Islet precursor cell (in vitro differentiated cells): Measurements from ENCODE around the gene PGP.

Experiments used
- DNase-seq: peaks from one replicate; pipeline ENCODE4 v3.0.0-alpha.2; 2018

The PGP gene

DNA sequence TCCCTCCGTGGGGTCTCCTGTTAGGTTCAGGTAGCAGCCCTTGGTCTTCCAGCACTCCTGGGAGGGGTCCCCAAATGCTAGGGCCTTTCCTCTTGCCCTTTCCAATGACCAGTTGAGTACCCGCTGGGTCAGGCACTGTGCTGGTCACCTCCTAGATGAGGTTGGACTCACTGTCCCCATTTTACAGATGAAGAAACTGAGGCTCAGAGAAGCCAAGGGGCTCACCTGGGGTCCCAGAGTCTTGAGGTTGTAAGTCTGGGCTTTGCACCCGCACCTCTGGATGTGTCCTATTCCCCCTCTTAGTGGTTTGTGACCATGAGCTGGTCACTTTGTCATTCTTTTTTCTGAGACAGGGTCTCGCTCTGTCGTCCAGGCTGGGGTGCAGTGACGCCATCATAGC lies 16.9 kb downstream of the PGP start:
- no peak for DNase-seq

DNA sequence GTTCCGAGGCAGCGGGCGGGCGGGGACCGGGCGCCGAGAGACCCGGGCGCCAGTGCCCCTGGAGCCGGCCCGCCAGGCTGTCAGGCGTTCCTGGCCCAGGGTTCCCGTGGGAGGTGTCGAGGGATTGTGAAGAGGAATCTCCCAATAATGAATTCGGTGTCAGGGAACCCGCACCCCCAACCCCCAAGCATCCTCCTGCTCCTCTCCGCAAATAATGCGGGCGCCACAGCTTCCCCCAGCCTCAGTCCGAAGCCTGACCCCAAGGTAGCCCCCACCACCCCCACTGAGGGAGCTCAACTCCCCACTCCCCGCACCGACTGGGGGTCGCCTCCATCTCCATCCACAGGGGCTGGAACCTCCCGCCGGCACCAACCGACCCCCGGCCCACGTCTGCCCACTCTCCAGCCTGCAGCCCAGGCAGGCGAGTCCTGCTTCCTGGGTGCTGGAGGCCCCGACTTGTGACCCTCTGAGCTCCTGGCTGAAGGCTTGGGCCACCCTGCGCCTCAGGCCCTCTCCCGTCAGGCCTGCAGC lies 17.6 kb downstream of the PGP start:
- DNase-seq, result no peak

DNA sequence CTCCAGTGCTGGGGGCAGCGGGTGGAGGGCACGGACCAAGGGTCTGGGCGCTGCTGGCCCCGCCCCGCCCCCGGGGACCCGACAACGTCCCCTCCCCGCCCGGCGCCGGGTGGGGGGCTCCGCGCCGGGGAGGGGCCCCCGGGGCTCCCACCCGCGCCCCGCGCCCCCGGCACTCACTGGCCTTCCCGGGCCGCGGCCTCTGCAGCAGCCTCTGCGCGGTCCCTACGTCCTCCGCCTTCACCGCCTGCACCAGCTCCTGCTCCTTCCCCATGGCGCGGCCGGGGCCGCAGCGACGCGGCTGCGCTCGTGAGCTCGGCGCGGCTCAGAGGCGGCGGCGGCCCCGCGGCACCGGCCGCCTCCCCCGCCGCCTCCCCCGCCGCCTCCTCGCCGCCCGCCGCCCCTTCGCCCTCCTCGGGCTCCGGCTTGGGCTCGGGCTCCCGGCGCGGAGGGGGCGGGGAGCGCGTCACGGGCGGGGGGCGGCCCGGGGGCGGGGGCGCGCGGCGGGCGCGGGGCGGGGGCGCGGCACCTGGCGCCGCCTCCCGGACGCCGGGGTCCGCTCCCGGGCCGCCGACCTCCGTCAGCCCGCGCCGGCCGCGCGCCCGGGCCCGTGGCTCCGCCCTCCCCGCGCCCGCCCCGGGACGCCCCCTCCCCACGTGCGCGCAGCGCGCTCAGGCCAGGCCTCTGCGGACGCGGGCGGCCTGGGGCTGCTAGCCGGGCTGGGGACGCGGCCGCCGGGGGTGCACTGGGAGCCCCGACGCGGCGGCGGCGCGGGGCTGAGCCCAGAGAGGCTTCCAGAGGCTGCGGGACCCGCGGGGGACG lies 18.3 kb downstream of the PGP start, which contains the start of gene CASKIN1:
TSS of gene CASKIN1 (minus strand) at position 444 of the 819 bp plus-strand sequence. CDS start at position 271, 173 bp downstream.
- no peak for DNase-seq

DNA sequence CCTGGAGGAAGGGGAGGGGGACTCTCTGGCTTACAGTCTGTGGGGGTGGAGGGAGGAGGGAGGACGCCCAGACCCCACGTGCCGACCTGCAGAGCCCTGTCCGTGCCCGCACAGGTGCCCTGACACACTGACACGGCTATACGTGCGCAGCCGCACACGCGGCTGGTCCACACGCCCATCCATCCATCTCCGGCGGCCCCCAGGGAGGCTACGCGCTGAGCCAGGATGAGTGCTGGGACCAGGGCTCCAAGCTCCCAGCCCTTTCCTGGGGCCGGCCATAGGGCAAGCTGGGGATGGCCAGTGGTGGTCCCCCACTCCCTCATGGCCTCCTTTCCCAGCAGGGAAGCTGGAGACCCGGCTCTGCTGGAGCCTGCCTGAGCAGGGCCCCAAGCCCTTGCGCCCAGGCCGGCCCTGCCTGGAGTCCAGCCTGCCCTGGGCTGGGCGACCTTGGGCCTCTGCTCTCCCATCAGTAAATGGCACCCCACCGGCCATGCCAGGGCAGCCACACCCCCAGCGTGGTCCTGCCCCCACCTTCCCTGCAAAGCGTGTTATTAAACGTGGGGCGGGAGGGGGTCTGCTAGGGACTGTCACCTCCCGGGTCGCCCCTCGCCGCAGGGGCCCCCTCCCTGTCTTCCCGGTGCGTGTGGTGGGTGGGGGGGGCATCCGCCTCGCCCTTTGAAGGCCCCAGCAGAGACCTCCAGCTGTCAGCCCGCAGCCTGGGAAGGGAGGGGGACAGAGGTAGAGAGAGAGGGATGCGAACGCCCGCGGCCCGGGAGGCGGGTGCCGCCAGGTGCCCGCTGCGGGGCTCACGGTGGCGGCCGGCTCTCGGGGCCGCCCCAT lies 19.1 kb downstream of the PGP start:
- DNase-seq, result no peak

DNA sequence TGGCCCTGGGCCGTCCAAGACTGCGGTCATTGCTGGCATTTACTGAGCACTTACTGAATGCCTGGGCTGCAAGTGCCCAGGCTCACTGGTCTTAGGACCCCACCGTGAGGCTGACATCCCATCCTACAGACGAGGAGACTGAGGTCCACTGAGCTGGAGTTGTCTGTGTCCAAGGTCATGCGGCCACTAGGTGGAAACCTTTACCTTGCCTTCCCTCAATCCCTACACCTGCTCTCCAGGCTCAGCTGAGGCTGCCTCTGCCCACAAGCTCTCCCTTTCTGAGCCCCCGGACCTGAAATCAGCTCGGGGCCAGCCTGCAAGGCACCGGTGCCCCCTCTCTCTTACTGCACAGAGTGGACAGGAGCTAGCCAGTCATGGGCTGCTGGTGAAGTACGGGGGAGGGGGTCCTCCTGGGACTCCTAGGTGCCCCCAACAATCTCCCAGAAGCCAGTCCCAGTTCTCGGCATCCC lies 19.8 kb downstream of the PGP start:
- peak; percentile 87 for DNase-seq

DNA sequence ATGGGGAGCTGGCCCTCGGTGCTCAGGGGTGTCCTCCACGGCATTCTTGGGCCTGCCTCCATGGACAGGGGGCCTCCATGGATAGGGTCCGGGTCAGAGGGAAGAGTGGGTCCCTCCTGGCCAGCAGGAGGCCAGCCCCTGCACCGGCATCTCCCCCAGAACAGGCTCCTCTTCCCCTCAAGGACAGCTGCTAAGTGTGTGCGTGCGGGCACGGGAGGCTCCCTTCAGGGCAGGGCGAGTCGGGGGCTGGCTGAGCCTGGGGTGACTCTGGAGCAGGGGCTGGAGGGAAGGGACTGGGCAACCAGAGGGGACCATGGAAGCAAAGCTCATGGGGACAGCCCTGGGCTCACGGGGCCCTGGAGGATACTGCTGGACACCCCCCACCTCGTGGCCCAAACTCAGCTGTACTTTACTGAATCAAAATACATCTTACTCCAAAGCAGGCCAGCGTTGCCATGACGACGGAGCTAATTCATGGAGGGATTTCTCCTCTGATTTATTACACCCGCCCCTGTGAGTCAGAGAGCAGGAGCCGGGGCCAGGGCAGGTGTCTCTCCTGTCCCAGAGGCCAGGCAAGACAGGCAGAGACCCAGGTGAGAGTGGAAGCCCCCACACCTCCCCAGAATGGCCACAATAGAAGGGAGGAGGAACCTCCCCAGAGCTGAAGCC lies 20.3 kb downstream of the PGP start:
- no peak for DNase-seq

DNA sequence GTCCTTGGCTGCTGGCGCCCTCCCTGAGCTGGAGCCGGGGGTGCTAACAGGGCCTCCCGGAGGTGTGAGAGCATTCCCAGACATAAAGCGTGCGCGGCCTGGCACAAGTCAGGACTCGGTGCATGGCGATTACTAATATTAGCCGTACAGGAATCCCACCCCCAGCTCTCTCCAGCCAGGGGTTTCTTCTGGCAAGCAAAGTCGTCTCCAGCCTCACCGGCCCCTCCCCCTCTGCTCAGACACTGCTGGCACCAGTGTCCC lies 23.3 kb downstream of the PGP start:
- no peak for DNase-seq

DNA sequence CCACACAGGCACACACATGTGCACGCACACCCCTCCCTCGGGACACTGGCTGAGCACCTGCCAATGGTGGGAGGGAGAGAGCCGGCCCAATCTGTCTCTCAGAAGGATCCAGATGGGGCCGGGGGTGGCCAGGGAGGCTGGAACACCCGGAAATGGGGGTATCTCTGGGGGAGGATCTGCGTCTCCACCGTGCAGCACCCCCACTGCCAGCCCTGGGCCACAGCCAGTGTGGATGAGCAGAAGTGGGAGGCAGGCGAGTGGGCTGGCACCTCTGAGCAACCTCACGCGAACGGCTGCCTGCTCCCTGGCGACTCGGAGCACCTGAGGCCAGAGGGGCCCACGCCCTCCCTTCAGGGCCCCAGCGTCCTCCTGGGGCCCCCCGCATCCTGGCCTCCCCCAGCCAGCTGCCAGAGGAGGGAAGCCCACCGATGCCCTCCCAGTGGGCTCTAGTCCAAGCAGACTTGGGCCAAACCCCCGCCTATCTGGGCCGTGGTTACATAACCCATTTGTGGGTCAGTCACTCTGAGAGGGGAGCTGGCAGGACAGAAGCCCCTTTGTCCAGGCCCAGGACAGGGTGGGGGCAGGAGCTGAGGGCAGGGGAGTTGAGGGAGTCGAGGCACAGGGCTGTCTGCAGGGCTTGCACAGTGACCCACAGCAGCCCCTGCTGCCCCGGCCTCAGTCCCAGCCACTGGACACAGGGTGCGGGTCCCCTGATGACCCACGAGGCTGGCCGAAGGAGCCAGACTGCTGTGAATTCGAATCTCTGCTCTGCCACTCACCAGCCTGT lies 23.8 kb downstream of the PGP start:
- DNase-seq, result no peak

DNA sequence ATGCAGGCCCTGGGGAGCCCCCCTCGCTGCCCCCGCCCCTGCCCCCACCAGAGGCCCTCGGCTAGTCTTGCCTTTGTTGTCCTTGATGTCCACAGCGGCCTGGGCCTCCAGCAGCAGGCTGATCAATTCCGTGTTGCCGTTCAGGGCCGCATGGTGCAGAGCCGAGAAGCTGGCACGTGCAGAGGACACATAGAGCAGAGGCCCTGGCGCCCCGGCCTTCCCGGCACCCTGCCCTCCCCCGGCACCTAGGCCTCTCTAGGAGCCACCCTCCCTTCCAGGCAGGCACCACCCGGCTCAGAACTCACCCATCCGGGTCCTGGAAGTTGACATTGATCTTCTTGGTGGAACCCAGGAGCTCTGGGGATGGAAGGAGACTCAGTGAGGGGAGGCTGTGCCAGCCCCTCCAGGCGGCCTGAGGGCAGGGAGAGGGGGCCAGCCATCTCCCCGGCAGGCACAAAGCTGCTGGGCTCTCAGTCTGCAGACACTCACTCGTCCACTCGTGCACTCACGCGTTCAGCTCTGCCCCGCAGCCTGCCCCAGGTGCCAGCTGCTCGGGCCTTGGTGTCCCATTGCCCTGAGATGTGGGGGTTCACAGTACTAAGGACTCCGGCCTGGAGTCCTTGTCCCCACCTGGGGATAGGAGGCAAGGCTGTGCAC lies 24.5 kb downstream of the PGP start:
- DNase-seq, result no peak

DNA sequence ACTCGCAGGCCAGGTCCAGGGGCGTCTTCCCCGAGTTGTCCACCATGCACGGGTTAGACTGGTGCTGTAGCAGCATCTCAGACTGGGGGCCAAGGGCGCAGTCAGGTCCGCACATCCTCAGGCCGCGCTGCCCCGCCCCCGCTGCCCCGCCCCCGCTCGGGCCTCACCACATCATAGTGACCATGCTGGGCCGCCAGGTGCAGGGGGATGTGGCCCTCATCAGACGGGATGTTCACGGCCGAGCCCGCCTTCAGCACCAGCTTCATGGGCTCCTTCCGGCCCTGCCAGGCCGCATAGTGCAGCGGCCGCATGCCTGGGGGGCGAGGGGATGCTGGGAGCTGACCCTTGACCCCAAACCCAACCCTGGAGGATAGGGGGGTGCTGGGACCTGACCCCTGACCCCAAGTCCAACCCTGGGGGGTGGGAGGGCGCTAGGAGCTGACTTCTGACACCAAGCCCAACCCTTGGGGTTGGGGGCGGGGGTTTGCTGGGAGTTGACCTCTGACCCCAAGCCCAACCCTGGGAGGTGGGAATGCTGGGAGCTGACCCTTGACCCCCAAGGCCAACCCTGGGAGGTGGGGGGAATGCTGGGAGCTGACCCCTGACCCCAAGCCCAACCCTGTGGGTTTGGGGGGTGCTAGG lies 25.3 kb downstream of the PGP start:
- DNase-seq, result no peak

DNA sequence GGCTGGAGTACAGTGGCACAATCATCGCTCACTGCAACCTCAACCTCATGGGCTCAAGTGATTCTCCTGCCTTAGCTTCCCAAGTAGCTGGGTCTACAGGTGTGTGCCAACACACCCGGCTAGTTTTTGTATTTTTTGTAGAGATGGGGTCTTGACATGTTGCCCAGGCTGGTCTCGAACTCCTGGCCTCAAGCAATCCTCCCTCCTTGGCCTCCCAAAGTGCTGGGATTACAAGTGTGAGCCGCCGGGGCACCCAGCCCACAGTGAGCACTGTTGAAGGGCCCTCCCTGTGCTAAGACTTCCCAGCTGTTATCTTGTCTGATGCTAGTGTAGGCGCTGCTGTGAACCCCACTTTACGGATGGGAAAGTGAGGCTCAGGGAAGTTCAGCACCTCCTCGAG lies 26.2 kb downstream of the PGP start:
- no peak for DNase-seq

DNA sequence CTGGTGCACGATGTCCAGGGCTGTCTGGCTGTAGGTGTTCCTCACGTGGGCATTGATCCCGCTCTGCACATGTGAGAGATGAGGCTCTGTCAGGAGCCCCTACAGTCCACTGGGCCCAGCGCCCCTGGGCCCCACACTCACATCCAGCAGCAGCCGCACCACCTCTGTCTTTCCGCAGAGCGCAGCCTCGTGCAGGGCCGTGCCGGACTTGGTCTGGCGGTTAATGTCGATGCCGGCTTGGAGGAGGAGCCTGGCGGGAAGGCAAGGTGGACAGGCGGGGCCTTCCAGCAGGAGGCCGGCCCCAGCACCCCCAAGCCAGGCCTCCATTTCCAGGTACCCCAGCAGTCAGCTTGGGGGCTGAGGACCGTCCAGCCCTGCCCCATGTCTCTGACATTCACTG lies 27.4 kb downstream of the PGP start:
- DNase-seq, result no peak

DNA sequence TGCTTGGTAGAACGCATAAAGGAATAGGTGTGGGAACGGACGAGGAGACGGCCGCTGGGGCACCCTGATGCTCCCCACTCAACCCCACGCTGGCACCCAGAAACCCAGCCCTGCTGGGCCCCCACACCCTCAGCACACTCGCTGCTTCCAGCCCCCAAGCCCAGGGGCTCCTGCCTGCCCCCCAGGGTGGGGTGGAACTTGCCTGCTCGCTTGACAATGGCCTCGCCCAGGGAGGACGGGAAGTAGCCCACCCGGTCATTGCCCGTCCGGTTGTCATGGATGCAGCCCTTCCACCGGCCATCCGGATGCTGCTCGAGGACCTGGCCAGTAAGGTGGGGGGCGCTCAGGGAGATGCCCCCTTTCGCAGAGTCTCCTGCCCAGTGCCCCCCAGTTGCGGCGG lies 28.1 kb downstream of the PGP start:
- no peak for DNase-seq

DNA sequence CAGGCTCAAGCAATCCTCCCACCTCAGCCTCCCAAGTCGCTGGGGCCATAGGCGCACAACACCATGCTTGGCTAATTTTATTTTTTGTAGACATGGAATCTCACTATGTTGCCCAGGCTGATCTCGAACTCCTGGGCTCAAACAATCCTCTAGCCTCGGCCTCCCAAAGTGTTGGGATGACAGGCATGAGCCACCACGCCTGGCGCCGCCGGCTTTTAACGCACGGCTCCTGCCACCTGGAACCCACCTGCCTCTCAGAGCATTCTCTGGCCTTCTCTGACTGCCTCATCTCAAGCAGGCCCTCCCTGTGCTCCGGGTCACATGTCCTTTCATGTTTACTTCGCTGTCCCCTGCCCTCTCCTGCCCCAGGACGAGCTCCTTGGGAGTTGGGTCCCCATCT lies 28.6 kb downstream of the PGP start:
- DNase-seq, result no peak

DNA sequence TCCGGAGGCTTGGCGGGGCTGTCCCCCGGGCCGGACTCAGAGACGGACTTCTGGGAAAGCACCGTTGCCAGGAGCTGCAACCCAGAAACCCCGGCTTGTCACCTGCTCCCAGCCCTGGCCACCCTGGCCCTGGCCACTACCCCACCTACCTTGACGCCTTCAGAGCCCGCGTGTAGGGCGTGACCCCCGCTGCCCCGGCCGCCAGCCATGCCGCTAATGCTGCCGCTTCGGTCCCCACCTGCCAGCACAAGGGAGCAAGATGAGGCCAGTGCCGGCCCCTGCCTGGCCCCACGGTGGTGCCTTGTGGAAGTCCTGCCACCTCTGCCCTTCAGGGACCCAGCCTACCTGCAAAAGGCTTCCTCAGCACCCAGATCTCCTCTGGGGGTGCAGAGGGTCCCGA lies 29.7 kb downstream of the PGP start:
- DNase-seq, result no peak

DNA sequence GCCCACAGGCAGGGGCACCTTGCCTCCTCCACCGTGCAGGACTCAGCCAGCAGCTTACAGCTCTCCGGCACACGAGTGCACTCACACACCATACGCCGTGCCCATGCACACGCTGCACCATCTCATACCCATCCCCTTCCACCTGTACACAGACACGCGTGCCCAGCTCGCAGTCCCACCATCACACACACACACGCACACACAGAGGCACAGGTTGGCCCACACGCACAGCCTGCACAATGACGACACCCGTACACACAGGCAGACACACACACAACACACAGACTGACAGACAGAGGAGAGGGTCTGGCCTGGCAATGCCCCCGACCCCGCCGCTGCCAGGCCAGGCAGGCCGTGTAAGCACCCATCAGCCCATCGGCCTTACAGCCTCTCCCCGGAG lies 30.3 kb downstream of the PGP start:
- DNase-seq, result no peak

DNA sequence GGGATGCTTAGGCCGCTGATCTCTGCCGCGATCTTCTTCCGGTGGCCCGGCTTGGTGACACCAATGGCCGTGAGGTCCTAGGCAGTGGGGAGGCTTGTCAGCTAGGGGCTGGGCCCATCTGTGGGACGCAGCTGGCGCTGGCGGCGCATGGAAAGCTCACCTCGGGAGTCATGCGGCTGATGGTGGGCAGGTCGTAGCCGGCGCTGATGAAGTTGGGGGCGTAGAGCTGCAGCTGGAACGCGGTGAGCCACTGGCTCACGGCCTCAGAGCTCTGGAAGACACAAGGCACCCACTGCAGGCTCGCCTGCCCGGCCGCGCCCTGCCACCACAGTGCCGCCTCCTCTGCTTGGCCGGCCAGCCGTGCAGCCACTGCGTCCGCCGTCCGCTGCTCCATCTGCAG lies 31.0 kb downstream of the PGP start:
- no peak for DNase-seq

DNA sequence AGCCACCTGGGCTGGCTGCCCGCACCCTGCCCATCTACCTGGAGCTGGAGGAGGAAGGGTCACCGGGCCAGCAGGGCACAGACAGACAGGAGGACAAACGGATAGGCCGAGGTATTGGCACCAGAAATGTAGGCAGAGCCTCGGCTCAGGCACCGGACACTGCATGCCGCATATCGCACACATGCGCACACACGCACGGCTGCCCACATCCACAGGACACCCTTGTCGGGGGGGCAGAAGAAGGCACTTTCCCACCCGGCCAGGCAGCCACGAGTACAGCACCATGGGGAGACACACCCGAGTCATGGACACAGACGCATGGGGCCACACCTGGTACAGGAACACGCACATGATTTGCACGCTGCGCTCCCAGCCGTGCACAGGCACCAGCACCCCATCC lies 32.7 kb downstream of the PGP start:
- DNase-seq, result no peak

DNA sequence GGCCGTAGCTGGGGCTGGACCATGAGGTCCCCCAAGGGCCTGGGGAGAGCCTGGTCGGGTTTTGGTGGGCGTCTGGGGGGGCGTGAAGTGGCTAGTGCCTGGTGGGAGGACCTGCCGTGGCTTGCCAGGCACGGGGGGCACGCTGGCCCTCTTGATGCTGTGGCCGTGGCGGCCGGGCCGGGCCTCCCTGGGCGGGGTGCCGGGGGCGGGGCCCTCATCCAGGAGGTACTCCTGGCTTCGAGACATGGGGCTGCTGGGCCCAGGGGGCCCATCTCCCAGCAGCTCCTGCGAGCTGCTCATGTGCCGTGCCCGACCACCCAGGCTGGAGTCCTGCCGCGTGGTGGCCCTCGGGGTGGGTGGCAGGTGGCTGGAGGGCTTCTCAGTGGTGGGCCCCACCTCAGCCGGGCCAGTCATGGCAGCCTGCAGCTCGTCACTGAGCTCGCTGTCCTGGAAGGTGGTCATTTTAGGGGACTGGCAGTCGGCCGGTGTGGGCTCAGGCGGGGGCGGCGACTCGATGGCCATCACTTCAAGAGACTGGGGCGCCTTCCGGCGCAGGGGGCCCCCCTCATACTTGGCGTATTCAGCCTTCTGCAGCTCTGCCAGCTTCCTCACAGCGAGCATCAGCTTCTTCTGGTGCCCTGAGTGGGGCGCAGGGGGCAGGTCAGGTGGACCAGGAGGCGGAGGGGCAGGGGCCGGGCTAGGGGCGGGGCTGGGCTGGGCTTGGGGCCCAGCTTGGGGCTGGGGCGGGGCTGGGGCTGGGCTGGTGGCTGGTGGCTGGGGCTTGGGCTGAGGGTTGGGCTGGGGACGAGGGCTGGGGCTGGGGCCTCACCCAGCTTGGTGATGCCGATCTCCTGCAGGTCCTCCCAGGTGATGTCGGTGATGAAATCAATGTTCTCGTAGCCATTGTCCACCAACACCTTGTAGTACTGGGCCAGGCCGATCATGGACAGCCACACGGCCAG lies 33.4 kb downstream of the PGP start:
- no peak for DNase-seq

DNA sequence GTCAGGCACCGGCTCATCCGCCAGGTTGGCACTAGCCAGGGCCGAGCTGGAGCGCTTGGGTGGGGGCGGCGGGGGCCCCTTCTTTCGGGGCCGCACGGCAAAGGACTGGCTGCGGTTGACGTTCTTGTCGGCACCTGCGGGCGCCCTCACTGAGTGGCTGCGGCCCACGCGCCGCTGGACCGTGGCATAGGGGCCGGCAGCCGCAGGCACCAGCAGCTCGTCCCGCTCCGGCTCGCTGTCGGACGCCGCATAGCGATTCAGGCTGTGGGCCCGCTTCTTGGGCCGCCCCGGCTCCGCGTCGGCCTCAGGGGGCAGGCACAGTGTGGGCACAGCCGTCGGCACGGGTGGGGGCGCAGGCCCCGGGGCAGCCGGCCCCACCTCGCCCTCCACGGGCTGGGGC lies 34.2 kb downstream of the PGP start:
- DNase-seq, result no peak
